Measurements from ENCODE around the gene DLGAP4.
"Not testable (repeated sequence)": the region's sequence is repeated elsewhere in the genome, so short reads cannot be mapped to it uniquely, and the experiment has no call there.

The DLGAP4 gene

DNA sequence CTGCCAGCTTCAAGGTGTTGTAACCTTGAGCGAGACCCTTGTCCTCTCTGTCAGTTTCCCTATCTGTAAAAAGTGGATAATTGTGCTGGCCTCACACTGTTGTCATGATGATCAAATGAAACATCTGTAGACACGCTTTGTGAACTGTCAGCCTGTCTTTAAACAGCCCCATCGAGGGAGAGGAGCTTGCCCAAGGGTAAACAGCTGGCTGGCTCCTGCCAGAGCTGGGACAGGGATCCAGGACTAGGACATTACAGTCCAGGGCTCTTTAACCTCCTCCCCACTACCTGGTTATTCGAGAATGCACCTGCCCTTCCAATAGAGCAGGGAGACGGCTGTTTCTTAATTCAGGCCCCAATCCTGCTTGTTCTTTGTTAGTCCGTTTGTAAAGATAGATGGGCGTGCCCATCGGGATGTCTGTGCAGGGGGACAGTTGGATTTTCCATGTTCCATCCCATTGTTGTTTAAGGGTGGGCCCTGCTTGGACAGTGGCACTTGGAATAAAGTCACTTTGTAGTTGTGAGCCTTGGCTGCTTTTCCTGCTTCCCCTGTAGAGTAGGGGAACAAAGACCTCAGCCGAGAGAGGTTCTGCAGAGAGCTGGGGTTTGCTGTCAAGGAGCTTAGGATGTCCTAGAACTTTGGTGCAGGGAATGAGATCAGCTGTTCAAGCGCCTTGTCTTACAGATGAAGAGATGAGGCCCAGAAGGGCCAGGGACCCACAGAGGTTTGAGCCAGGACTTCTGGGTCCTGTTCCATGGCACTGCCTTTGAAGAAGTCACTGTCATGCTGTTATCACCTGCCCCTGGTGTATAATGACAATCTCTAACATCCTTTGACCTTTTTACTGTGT, 157.3 kb downstream of the DLGAP4 start:
- no peak for DNase-seq

DNA sequence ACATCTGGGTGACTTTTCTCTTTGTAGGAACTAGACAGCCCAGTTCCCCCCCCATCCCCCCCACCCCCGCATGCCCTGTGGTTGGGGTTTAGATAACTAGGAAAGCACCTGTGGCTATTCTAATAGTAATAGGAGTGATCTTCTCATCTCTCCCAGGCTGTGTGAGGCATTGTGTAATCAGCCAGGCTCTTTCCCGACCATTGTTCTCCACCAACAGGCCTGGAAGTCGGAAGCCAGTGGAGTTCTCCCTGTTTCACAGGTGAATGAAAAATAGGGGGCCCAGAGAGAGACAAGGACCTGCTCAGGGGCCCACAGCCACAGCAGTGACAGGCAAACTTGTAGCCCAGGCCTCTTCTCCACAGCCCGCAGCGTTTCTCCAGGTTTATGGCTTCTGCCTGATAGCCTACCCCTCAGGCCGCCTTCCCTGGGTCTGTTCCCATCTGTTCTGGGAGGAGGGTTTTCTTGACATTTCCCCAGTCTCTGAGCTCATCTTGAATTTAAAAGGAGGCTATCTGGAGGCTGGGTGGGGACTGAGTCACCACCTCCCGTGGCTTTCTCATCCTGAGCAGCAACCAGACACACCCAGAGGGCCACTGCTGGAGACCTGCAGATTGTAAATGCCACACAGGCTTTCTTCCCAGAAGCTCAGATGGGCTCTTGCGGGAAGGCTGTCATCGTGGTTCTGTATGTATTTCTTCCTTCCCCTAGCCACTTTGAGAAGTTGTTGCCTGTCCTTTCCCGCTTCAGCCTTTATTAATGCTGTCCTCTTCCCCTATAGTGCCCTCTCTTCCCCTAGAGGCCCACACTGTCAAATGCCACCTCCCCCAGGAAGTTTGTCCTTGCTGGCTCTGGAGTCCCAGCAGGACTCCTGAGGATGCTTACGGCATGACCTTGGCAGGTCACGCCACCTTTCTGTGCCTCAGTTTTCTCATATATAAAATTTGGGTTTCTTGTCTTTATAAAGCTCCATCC, 159.3 kb downstream of the DLGAP4 start:
- DNase-seq = no peak

- DNase-seq = no peak
These were observed 159.9 kb downstream of the DLGAP4 start for GRCh38 chr20:36466089-36466488.

DNA sequence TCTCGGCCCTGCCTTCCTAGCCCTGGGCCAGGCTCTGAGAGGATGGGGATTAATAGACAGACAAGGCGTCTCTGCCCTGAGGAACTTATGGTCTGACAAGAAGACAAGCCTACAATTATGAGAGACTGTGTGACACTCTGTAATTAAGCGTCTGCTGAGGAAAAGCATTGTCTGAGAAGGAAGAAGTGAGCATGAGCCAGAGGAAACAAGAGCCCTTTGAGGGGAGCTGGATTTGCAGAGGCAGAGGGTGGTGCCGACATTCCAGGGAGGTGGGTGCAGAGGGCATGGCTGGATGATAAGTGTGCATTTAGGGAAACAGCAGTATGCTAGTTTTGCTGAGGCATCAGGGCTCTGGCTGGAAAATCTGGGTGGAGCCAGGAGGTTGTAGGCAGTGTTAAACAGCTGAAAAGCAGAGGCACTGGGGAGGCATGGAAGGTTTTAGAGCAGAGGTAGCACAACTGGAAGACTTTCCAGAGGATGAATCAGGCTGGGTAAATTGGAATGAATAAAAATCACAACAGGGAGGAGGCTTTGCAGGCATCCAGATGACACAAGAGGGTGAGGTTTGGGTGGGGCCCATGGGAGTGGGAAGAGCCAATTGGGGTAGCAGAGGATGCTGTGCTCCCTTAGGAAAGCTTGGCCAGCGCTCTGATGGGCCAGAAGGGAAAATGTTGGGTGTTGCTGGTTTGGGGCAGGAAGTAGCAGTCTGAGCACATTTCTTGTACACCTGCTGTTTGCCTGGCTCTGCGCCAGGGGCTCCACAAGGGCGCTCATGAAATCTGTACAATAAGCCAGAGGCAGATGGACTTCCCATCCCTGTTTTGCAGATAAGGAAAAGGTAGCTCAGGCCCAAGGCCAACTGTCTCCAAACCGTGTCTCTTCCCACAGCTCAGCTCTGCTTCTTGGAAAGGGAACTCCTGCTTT, 161.2 kb downstream of the DLGAP4 start:
- DNase-seq = no peak

DNA sequence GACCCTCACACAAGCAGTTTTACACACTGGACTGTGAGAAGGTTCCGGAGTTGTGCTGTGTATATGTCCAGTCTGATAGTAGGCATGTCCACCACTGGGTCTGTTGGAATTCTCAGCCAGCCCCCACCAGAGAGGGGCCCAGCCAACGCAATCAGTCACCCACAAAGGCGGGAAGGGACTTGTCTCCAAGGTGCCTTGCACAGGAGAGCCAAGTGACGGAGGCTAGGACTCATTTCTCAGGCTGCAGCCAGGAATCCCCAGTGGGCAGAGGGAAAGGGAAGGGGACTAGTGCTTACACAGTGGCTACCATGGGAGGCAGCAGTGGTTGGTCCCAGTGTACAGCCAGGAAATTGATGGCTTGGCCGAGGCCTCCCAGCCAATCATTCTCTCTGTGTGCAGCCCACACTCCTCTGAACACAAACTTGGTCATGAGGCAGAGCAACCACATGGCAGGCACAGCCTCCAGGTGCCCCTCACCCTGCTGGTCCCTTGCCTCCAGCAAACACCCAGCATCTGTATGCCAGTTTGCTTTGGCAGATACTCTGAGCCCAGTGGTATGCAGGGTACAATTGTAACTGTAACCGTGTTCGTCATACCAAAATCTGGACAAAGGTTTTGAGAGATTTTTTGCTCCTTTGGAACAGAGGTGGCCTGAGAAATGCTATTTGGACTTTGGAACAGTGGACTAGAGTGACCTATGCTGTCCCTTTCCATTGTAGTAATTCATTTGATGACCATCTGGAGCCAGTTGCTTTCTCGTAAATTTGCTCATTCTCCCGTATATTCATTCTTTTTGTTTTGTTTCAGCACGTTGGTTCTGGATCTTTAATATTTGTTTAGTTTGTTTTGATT, 162.2 kb downstream of the DLGAP4 start:
- no peak for DNase-seq

DNA sequence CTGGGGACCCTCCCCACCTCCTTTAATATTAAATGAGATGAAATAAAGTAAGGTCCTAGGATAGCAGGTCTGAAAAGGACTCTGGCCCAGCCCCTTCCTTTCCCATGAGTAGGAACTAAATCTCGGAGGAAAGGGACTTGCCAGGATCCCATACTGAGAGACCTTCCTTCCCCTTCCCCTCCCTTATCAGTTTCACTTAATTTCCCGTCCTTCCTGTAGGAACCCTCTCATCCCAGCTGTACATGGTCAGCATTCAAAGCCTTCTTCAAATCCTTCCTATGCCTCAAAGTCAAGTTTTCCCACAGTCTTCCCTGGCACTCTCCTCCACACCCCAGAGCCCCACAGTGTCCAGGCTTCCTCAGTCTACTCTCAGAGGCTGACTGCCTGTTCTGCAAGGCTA, 163.8 kb downstream of the DLGAP4 start:
- no peak for DNase-seq

DNA sequence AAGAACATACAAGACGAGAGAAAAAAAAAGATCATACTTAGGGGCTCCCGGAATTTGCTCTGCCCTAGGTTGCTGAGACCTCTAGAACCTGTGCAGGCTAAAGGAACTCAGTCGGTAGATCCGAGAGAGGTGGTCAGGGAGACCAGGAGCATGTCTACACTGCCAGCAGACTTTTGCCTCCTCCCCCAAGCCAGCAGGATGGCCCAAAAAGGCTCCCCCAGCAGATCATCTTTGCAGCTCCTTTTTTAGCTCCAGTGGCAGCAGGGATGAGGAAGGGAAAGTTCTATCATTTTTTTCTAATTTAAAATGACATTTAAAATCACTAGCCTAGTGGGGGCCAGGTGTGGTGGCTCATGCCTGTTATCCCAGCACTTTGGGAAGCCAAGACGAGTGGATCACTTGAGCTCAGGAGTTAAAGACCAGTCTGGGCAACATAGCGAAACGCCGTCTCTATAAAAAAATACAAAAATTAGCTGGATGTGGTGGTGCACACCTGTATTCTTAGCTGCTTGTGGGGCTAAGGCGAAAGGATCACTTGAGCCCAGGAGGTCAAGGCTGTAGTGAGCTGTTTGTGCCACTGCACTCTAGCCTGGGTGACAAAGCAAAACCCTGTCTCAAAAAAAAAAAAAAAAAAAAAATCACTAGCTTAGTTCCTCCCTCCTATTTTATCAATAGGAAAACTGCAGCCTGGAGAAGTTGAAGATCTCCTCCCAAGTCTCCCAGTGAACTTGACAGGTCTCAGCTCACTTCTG, 165.9 kb downstream of the DLGAP4 start:
- DNase-seq = no peak

- DNase-seq = no peak
These were observed 166.5 kb downstream of the DLGAP4 start for GRCh38 chr20:36472637-36473090.

DNA sequence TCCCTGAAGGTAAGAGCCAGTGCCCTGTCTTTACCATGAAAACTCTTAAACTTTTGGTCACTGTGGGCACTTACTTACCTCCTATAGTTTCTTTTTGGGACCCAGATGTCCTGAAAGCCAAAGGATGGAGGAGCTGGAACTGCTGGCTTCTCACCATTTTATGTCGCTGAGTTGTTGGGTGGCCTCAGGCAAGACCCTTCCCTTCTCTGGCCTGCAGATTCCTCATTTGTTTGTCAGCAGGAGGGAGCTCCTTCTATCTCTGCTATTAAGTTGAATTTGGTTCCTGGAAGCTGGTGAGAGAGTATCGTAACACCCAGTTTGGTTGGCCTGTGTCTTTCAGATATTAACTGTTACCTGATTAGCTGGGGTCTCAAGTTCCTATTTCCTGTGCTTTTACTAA, 167.0 kb downstream of the DLGAP4 start:
- DNase-seq = no peak

DNA sequence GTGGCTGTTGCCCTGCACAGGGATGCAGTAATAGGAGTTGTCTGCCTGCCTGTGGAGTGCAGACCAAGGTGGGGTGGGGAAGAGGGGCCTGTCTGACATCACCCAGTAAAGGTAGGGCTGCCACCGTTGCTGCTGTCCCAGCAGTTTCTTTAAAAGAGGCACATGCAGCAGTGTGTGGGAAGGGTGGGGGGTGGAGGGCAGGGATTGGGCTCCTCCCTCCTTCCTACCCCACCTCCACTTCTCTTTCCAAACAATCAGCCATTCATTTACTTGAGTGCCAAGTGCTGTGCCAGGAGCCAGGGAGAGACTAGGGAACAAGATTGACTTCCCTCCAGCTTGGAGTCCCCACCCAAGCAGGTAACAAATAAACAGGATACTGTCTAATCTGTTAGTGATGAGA, 168.4 kb downstream of the DLGAP4 start:
- DNase-seq = no peak

GRCh38 chr20:36475054-36475453, 168.9 kb downstream of the DLGAP4 start:
- not testable (repeated sequence) for DNase-seq

GRCh38 chr20:36477475-36477874, 171.3 kb downstream of the DLGAP4 start:
- DNase-seq = no peak

GRCh38 chr20:36478137-36478905, 172.2 kb downstream of the DLGAP4 start:
- DNase-seq = no peak

- DNase-seq = no peak
These were observed 173.8 kb downstream of the DLGAP4 start for GRCh38 chr20:36479938-36480337.

- DNase-seq = no peak
These were observed 174.4 kb downstream of the DLGAP4 start for GRCh38 chr20:36480456-36481048.

DNA sequence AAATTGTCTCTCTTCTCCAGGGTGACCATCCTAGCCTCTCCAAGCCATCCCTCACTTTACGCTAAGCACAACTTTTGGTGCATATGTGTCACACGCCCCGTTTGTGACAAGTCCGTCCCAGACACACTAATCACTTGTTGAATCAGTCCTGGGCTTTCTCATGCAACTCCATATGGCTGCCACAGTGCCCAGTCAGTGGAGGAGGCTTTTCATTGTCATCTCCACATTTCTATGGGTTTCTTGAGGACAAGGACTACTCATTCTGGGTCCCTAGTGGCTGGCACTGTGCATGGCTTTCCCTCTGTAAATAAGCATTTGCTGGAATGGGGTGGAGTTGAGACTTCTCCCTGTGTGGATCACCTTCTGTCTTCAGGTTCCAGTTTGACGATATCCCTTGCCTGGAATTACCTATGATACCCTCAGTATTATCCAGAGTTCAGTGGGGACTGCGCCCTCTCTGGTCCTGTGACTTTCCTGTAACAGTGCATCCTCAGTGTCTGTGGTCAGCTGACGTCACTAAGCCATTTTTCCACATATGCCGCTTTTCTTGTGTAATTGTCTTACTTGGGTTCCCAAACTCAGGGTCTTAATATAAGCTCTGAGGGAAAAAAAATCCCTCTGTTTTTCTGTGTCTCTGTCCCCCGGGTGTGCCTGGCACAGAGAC, 175.4 kb downstream of the DLGAP4 start:
- no peak for DNase-seq

DNA sequence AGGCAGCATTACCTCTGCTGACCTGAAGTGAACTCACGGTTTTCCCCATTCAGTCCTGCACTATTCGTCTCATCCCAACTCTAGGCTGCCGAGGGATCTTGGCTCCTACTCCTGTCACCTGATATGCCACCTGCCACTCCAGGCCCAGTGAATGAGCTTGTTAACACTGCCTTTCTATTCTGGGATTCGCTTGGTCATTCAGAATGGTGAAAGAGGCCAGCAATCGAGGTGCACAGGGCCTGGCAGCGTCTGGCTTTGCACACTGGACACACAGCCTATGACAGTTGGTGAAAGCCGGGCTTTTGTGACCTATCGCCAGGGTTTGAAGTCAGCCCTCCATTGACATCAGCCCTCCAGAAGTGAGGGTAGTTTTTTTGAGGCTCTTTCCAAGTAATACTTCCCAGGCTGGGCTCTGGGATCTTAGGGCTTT, 175.9 kb downstream of the DLGAP4 start:
- no peak for DNase-seq

GRCh38 chr20:36483209-36483918, 177.2 kb downstream of the DLGAP4 start:
- no peak for DNase-seq
